Measurements from ENCODE around the gene ZNF470. TPM values are rescaled to one million over a fixed set of nuclear protein-coding genes. Genes with fewer than 3 reads are reported as not detected.

Gene ZNF470
- total and polyA plus RNA-seq, 2 donors (not counting 1 experiment from before 2014, with no cell fraction given), result 1.9 to 6.9 TPM

DNA sequence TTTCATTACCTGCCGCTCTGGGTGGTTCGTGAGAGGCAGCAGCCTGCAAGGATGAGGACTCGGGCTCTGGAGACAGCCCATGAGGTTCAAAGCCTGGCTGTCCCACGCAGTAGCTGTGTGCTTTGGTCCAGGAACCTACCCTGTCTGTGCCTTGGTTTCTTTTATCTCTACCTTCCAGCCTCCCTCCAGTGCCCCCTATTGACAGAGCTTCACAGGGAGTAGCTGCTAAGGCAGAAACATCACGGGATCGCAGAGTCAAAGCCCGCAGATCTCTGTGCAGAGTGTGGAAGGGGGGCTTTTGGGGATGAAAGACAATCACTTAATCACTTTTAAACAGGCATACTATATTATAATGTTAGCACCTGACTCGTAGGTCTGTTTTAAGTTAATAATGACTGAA, 44.0 kb downstream of the ZNF470 start:
- Mint-ChIP-seq H3K27me3 (no peaks in the 10 kb centered on the region), H3K4me1 (no peaks in the 10 kb centered on the region), H3K27ac (no peak overlapping the region), H3K9me3 (ENCODE audit: insufficient read depth) (peaks cover 38% of the 10 kb centered on the region), H3K4me3 (no peak overlapping the region)
- Histone ChIP-seq H3K36me3 (replicated peaks in 1 of 2; ENCODE audit: control extremely low read depth in 1 of 2, control insufficient read depth in 1 of 2, extremely low read depth in 1 of 2, insufficient read depth in 2 of 2, low read length in 1 of 2) (peaks cover 2 to 8% of the 10 kb centered on the region in 2 experiments), H3K4me1 (ENCODE audit: control insufficient read depth in 2 of 2, insufficient read depth in 2 of 2, low read length in 2 of 2) (no peaks in the 10 kb centered on the region), H3K4me2 (replicated peaks; ENCODE audit: low read depth, low read length, poor library complexity, severe bottlenecking) (no peak overlapping the region), H3K9ac (ENCODE audit: low read length) (no peak overlapping the region), H3K4me3 (ENCODE audit: control extremely low read depth in 1 of 5, extremely low read depth in 1 of 5, insufficient read depth in 1 of 5, low read depth in 2 of 5, low read length in 4 of 5) (no peak overlapping the region), H4K20me1 (ENCODE audit: control insufficient read depth, insufficient read depth, low read length, poor library complexity, severe bottlenecking) (no peaks in the 10 kb centered on the region), H3K79me2 (ENCODE audit: control insufficient read depth, insufficient read depth, low read length) (peaks cover 49% of the 10 kb centered on the region), H2AFZ (ENCODE audit: insufficient read depth, low read depth, low read length, poor library complexity, severe bottlenecking) (no peak overlapping the region), H3K27me3 (replicated peaks in 1 of 4; ENCODE audit: control extremely low read depth in 1 of 4, control insufficient read depth in 3 of 4, insufficient read depth in 4 of 4, low read length in 3 of 4) (no peaks in the 10 kb centered on the region), H3K27ac (ENCODE audit: low read length in 2 of 2) (no peak overlapping the region), H3K9me3 (ENCODE audit: control extremely low read depth in 1 of 3, control insufficient read depth in 2 of 3, insufficient read depth in 1 of 3, low read length in 2 of 3) (peaks cover 0 to 57% (median 45%) of the 10 kb centered on the region in 3 donors)
- intact Hi-C loops (cut with micrococcal nuclease), result no loop called here
- 63% methylated on average over 4 of the region's 8 CpGs for WGBS (ENCODE audit: insufficient coverage)
- DNase-seq (no peak), ATAC-seq (ENCODE audit: low read depth) (no peak)
- POLR2A ChIA-PET, result no interaction called here
- CTCF ChIA-PET, result no interaction called here
- TF ChIP-seq, protein P1, sequence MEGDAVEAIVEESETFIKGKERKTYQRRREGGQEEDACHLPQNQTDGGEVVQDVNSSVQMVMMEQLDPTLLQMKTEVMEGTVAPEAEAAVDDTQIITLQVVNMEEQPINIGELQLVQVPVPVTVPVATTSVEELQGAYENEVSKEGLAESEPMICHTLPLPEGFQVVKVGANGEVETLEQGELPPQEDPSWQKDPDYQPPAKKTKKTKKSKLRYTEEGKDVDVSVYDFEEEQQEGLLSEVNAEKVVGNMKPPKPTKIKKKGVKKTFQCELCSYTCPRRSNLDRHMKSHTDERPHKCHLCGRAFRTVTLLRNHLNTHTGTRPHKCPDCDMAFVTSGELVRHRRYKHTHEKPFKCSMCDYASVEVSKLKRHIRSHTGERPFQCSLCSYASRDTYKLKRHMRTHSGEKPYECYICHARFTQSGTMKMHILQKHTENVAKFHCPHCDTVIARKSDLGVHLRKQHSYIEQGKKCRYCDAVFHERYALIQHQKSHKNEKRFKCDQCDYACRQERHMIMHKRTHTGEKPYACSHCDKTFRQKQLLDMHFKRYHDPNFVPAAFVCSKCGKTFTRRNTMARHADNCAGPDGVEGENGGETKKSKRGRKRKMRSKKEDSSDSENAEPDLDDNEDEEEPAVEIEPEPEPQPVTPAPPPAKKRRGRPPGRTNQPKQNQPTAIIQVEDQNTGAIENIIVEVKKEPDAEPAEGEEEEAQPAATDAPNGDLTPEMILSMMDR (IDR thresholded peaks at IDR 0.05), result no peak
- TF ChIP-seq EZH2 (IDR thresholded peaks at IDR 0.05; ENCODE audit: borderline replicate concordance, insufficient read depth, low read depth, low read length, poor library complexity, severe bottlenecking), result no peak

GRCh38 chr19:56612737-56613136, 45.5 kb downstream of the ZNF470 start:
- Mint-ChIP-seq H3K4me1 (no peaks in the 10 kb centered on the region), H3K27ac (no peak overlapping the region), H3K4me3 (no peak overlapping the region), H3K27me3 (no peaks in the 10 kb centered on the region), H3K9me3 (ENCODE audit: insufficient read depth) (peaks cover 38% of the 10 kb centered on the region)
- 96% methylated on average over 2 of the region's 2 CpGs for WGBS (ENCODE audit: insufficient coverage)
- CTCF ChIA-PET, result no interaction called here
- ATAC-seq (ENCODE audit: low read depth), result no peak
- H4K20me1 ChIP-seq (ENCODE audit: control insufficient read depth, insufficient read depth, low read length, poor library complexity, severe bottlenecking), result no peaks in the 10 kb centered on the region
- H3K4me1 ChIP-seq (ENCODE audit: control insufficient read depth in 2 of 2, insufficient read depth in 2 of 2, low read length in 2 of 2), result no peaks in the 10 kb centered on the region
- DNase-seq, result no peak
- POLR2A ChIA-PET, result no interaction called here
- H3K36me3 ChIP-seq (replicated peaks in 1 of 2; ENCODE audit: control extremely low read depth in 1 of 2, control insufficient read depth in 1 of 2, extremely low read depth in 1 of 2, insufficient read depth in 2 of 2, low read length in 1 of 2), result peaks cover 2 to 14% of the 10 kb centered on the region in 2 experiments
- peaks cover 44% of the 10 kb centered on the region for H3K79me2 ChIP-seq (ENCODE audit: control insufficient read depth, insufficient read depth, low read length)
- intact Hi-C loops (cut with micrococcal nuclease), result no loop called here
- H3K27me3 ChIP-seq (replicated peaks in 1 of 4; ENCODE audit: control extremely low read depth in 1 of 4, control insufficient read depth in 3 of 4, insufficient read depth in 4 of 4, low read length in 3 of 4), result no peaks in the 10 kb centered on the region
- TF ChIP-seq EZH2 (IDR thresholded peaks at IDR 0.05; ENCODE audit: borderline replicate concordance, insufficient read depth, low read depth, low read length, poor library complexity, severe bottlenecking), result no peak
- TF ChIP-seq, protein P1 (IDR thresholded peaks at IDR 0.05), result no peak
- H3K9me3 ChIP-seq (ENCODE audit: control extremely low read depth in 1 of 3, control insufficient read depth in 2 of 3, insufficient read depth in 1 of 3, low read length in 2 of 3), result peaks cover 0 to 56% (median 41%) of the 10 kb centered on the region in 3 donors
- H2AFZ ChIP-seq (ENCODE audit: insufficient read depth, low read depth, low read length, poor library complexity, severe bottlenecking), result no peak overlapping the region
- H3K9ac ChIP-seq (ENCODE audit: low read length), result no peak overlapping the region
- H3K4me2 ChIP-seq (replicated peaks; ENCODE audit: low read depth, low read length, poor library complexity, severe bottlenecking), result no peak overlapping the region
- H3K27ac ChIP-seq (ENCODE audit: low read length in 2 of 2), result no peak overlapping the region
- H3K4me3 ChIP-seq (ENCODE audit: control extremely low read depth in 1 of 5, extremely low read depth in 1 of 5, insufficient read depth in 1 of 5, low read depth in 2 of 5, low read length in 4 of 5), result no peak overlapping the region
